ENCODE measurements around the gene COLEC12.

Gene COLEC12

GRCh38 chr18:321865-322467 is 178.5 kb downstream of the COLEC12 start:
- H3K36me3 ChIP-seq (ENCODE audit: low read length), result no peaks in the 10 kb centered on the region
- H3K27ac ChIP-seq (ENCODE audit: low read depth, low read length), result no peak overlapping the region
- H3K27me3 ChIP-seq (ENCODE audit: low read length), result no peaks in the 10 kb centered on the region
- H3K9ac ChIP-seq (ENCODE audit: low read length), result no peak overlapping the region
- H4K20me1 ChIP-seq (ENCODE audit: low read depth, low read length), result no peaks in the 10 kb centered on the region
- H3K9me2 ChIP-seq (replicated peaks; ENCODE audit: insufficient read depth, low read length), result no peaks in the 10 kb centered on the region
- H3K79me2 ChIP-seq (ENCODE audit: insufficient read depth, low read length), result no peaks in the 10 kb centered on the region
- TF ChIP-seq CTCF (IDR thresholded peaks at IDR 0.05; ENCODE audit: insufficient read depth, low read length, poor library complexity, severe bottlenecking), result no peak
- no peak for TF ChIP-seq EZH2phosphoT487 (conservative IDR thresholded peaks at IDR 0.05; ENCODE audit: low read length)
- no peaks in the 10 kb centered on the region for H3K9me3 ChIP-seq (ENCODE audit: insufficient read depth, low read length)
- H3K4me2 ChIP-seq (ENCODE audit: low read depth, low read length, poor library complexity, severe bottlenecking), result no peak overlapping the region
- H3F3A ChIP-seq (ENCODE audit: insufficient read depth), result no peaks in the 10 kb centered on the region
- no peak overlapping the region for H3K4me3 ChIP-seq (ENCODE audit: insufficient read depth, low read length, poor library complexity, severe bottlenecking)
- no peak overlapping the region for H2AFZ ChIP-seq (ENCODE audit: low read depth, low read length, severe bottlenecking)

- no peak overlapping the region for H3K27ac ChIP-seq (ENCODE audit: low read depth, low read length)
- TF ChIP-seq EZH2phosphoT487 (conservative IDR thresholded peaks at IDR 0.05; ENCODE audit: low read length) (no peak), CTCF (IDR thresholded peaks at IDR 0.05; ENCODE audit: insufficient read depth, low read length, poor library complexity, severe bottlenecking) (no peak)
- no peak overlapping the region for H3K4me3 ChIP-seq (ENCODE audit: insufficient read depth, low read length, poor library complexity, severe bottlenecking)
- no peaks in the 10 kb centered on the region for H3K79me2 ChIP-seq (ENCODE audit: insufficient read depth, low read length)
- no peak overlapping the region for H3K9ac ChIP-seq (ENCODE audit: low read length)
- no peaks in the 10 kb centered on the region for H3F3A ChIP-seq (ENCODE audit: insufficient read depth)
- H3K36me3 ChIP-seq (ENCODE audit: low read length), result no peaks in the 10 kb centered on the region
- H2AFZ ChIP-seq (ENCODE audit: low read depth, low read length, severe bottlenecking), result no peak overlapping the region
- no peaks in the 10 kb centered on the region for H4K20me1 ChIP-seq (ENCODE audit: low read depth, low read length)
- H3K9me3 ChIP-seq (ENCODE audit: insufficient read depth, low read length), result no peaks in the 10 kb centered on the region
- H3K4me2 ChIP-seq (ENCODE audit: low read depth, low read length, poor library complexity, severe bottlenecking), result no peak overlapping the region
- no peaks in the 10 kb centered on the region for H3K27me3 ChIP-seq (ENCODE audit: low read length)
- no peaks in the 10 kb centered on the region for H3K9me2 ChIP-seq (replicated peaks; ENCODE audit: insufficient read depth, low read length)
Measured at GRCh38 chr18:320155-320554, 180.3 kb downstream of the COLEC12 start.

- Histone ChIP-seq H3K4me3 (ENCODE audit: insufficient read depth, low read length, poor library complexity, severe bottlenecking) (no peak overlapping the region), H3K79me2 (ENCODE audit: insufficient read depth, low read length) (no peaks in the 10 kb centered on the region), H3K27ac (ENCODE audit: low read depth, low read length) (no peak overlapping the region), H3K36me3 (ENCODE audit: low read length) (no peaks in the 10 kb centered on the region), H4K20me1 (ENCODE audit: low read depth, low read length) (no peaks in the 10 kb centered on the region), H3F3A (ENCODE audit: insufficient read depth) (no peaks in the 10 kb centered on the region), H3K9ac (ENCODE audit: low read length) (no peak overlapping the region), H3K27me3 (ENCODE audit: low read length) (no peaks in the 10 kb centered on the region), H3K9me3 (ENCODE audit: insufficient read depth, low read length) (no peaks in the 10 kb centered on the region), H3K9me2 (replicated peaks; ENCODE audit: insufficient read depth, low read length) (no peaks in the 10 kb centered on the region), H3K4me2 (ENCODE audit: low read depth, low read length, poor library complexity, severe bottlenecking) (no peak overlapping the region), H2AFZ (ENCODE audit: low read depth, low read length, severe bottlenecking) (no peak overlapping the region)
- no peak for TF ChIP-seq CTCF (IDR thresholded peaks at IDR 0.05; ENCODE audit: insufficient read depth, low read length, poor library complexity, severe bottlenecking)
- TF ChIP-seq EZH2phosphoT487 (conservative IDR thresholded peaks at IDR 0.05; ENCODE audit: low read length), result no peak
Measured at GRCh38 chr18:319720-320119, 180.8 kb downstream of the COLEC12 start.
